ENCODE data around the gene SIN3B.

The SIN3B gene

GRCh38 chr19:16846901-16847300 is 17.7 kb downstream of the SIN3B start:
- Histone ChIP-seq H3K9ac (ENCODE audit: low read depth, low read length, poor library complexity, severe bottlenecking) (no peak overlapping the region), H3K4me1 (ENCODE audit: insufficient read depth, low read length, poor library complexity, severe bottlenecking) (no peaks in the 10 kb centered on the region), H3K79me2 (ENCODE audit: insufficient read depth, low read length) (no peaks in the 10 kb centered on the region), H3K4me2 (ENCODE audit: low read depth, low read length, poor library complexity, severe bottlenecking) (no peak overlapping the region), H3K36me3 (ENCODE audit: insufficient read depth, low read length) (peaks cover 79% of the 10 kb centered on the region; the same call in 1 of the 2 replicates), H4K20me1 (ENCODE audit: insufficient read depth, low read length, poor library complexity, severe bottlenecking) (no peaks in the 10 kb centered on the region), H2AFZ (ENCODE audit: low read length) (no peak overlapping the region), H3F3A (ENCODE audit: low read depth) (no peaks in the 10 kb centered on the region), H3K4me3 (ENCODE audit: low read length, poor library complexity, severe bottlenecking) (no peak overlapping the region), H3K27me3 (ENCODE audit: insufficient read depth, low read length, poor library complexity, severe bottlenecking) (no peaks in the 10 kb centered on the region), H3K9me2 (replicated peaks; ENCODE audit: low read depth, low read length) (no peaks in the 10 kb centered on the region), H3K9me3 (ENCODE audit: insufficient read depth, low read depth, low read length) (no peaks in the 10 kb centered on the region)
- no peak for TF ChIP-seq CTCF (conservative IDR thresholded peaks at IDR 0.05; ENCODE audit: low read length)
- no peak for TF ChIP-seq EZH2phosphoT487 (IDR thresholded peaks at IDR 0.05; ENCODE audit: borderline replicate concordance)

GRCh38 chr19:16847430-16847829 is 18.2 kb downstream of the SIN3B start:
- Histone ChIP-seq H3K27me3 (ENCODE audit: insufficient read depth, low read length, poor library complexity, severe bottlenecking) (no peaks in the 10 kb centered on the region), H3K4me3 (ENCODE audit: low read length, poor library complexity, severe bottlenecking) (no peak overlapping the region), H2AFZ (ENCODE audit: low read length) (no peak overlapping the region), H3K9me2 (replicated peaks; ENCODE audit: low read depth, low read length) (no peaks in the 10 kb centered on the region), H4K20me1 (ENCODE audit: insufficient read depth, low read length, poor library complexity, severe bottlenecking) (no peaks in the 10 kb centered on the region), H3F3A (ENCODE audit: low read depth) (no peaks in the 10 kb centered on the region), H3K36me3 (ENCODE audit: insufficient read depth, low read length) (peaks cover 79% of the 10 kb centered on the region; the same call in 1 of the 2 replicates), H3K9me3 (ENCODE audit: insufficient read depth, low read depth, low read length) (no peaks in the 10 kb centered on the region), H3K4me2 (ENCODE audit: low read depth, low read length, poor library complexity, severe bottlenecking) (no peak overlapping the region), H3K9ac (ENCODE audit: low read depth, low read length, poor library complexity, severe bottlenecking) (no peak overlapping the region), H3K4me1 (ENCODE audit: insufficient read depth, low read length, poor library complexity, severe bottlenecking) (no peaks in the 10 kb centered on the region), H3K79me2 (ENCODE audit: insufficient read depth, low read length) (no peaks in the 10 kb centered on the region)
- no peak for TF ChIP-seq CTCF (conservative IDR thresholded peaks at IDR 0.05; ENCODE audit: low read length)
- no peak for TF ChIP-seq EZH2phosphoT487 (IDR thresholded peaks at IDR 0.05; ENCODE audit: borderline replicate concordance)

- no peaks in the 10 kb centered on the region for H3F3A ChIP-seq (ENCODE audit: low read depth)
- H3K79me2 ChIP-seq (ENCODE audit: insufficient read depth, low read length), result no peaks in the 10 kb centered on the region
- peaks cover 85% of the 10 kb centered on the region; the same call in 1 of the 2 replicates for H3K36me3 ChIP-seq (ENCODE audit: insufficient read depth, low read length)
- no peaks in the 10 kb centered on the region for H3K27me3 ChIP-seq (ENCODE audit: insufficient read depth, low read length, poor library complexity, severe bottlenecking)
- H3K4me1 ChIP-seq (ENCODE audit: insufficient read depth, low read length, poor library complexity, severe bottlenecking), result no peaks in the 10 kb centered on the region
- no peaks in the 10 kb centered on the region for H4K20me1 ChIP-seq (ENCODE audit: insufficient read depth, low read length, poor library complexity, severe bottlenecking)
- no peak overlapping the region for H3K4me2 ChIP-seq (ENCODE audit: low read depth, low read length, poor library complexity, severe bottlenecking)
- no peak overlapping the region for H2AFZ ChIP-seq (ENCODE audit: low read length)
- no peaks in the 10 kb centered on the region for H3K9me3 ChIP-seq (ENCODE audit: insufficient read depth, low read depth, low read length)
- no peak for TF ChIP-seq EZH2phosphoT487 (IDR thresholded peaks at IDR 0.05; ENCODE audit: borderline replicate concordance)
- no peak for TF ChIP-seq CTCF (conservative IDR thresholded peaks at IDR 0.05; ENCODE audit: low read length)
- H3K4me3 ChIP-seq (ENCODE audit: low read length, poor library complexity, severe bottlenecking), result no peak overlapping the region
- no peaks in the 10 kb centered on the region for H3K9me2 ChIP-seq (replicated peaks; ENCODE audit: low read depth, low read length)
- H3K9ac ChIP-seq (ENCODE audit: low read depth, low read length, poor library complexity, severe bottlenecking), result no peak overlapping the region
These were observed 20.0 kb downstream of the SIN3B start for GRCh38 chr19:16849168-16849567.

Measured in Loucy (cell line).